HG03095 (cell line): ENCODE data around the gene CEBPE.
A peak's percentile ranks its signal among the peaks of the same experiment; 100 is the strongest.
"Not testable (repeated sequence)": the region's sequence is repeated elsewhere in the genome, so short reads cannot be mapped to it uniquely, and the experiment has no call there.

Experiments used
- ATAC-seq: cut with Tn5 transposase; IDR thresholded peaks from one replicate; pipeline ENCODE4 v1.9.1; 2021; ENCODE audit warnings: moderate library complexity; ENCODE audit not compliant: unreplicated experiment

Gene CEBPE

GRCh38 chr14:23123419-23123818 is 4.4 kb upstream of the CEBPE start:
- no peak for ATAC-seq

GRCh38 chr14:23122086-23122485 is 3.0 kb upstream of the CEBPE start:
- ATAC-seq, result no peak

GRCh38 chr14:23121361-23121771 is 2.3 kb upstream of the CEBPE start:
- ATAC-seq, result peak; percentile 51

- peak; percentile 68 for ATAC-seq
These were observed 1.6 kb upstream of the CEBPE start for GRCh38 chr14:23120541-23121251.

GRCh38 chr14:23119363-23120327 is 590 bp upstream of the CEBPE start:
- ATAC-seq, result no peak

GRCh38 chr14:23117371-23118020 is 1.6 kb downstream of the CEBPE start:
- ATAC-seq, result no peak

- ATAC-seq, result no peak
These were observed 3.1 kb downstream of the CEBPE start for GRCh38 chr14:23115918-23116317.

- ATAC-seq, result no peak
These were observed 3.9 kb downstream of the CEBPE start for GRCh38 chr14:23115039-23115731.

GRCh38 chr14:23114669-23115038 is 4.4 kb downstream of the CEBPE start:
- ATAC-seq, result no peak

- ATAC-seq, result no peak
These were observed 5.0 kb downstream of the CEBPE start for GRCh38 chr14:23114120-23114458.

GRCh38 chr14:23113431-23114119 is 5.5 kb downstream of the CEBPE start:
- ATAC-seq, result no peak

- ATAC-seq, result no peak
These were observed 6.5 kb downstream of the CEBPE start for GRCh38 chr14:23112359-23113178.

- no peak for ATAC-seq
These were observed 8.3 kb downstream of the CEBPE start for GRCh38 chr14:23110579-23111365.

- no peak for ATAC-seq
These were observed 9.3 kb downstream of the CEBPE start for GRCh38 chr14:23109769-23110168.

- ATAC-seq, result not testable (repeated sequence)
These were observed 10.9 kb downstream of the CEBPE start for GRCh38 chr14:23108169-23108568.

GRCh38 chr14:23107620-23108019 is 11.4 kb downstream of the CEBPE start:
- not testable (repeated sequence) for ATAC-seq

- ATAC-seq, result no peak
These were observed 12.4 kb downstream of the CEBPE start for GRCh38 chr14:23106747-23107045.

- no peak for ATAC-seq
These were observed 13.7 kb downstream of the CEBPE start for GRCh38 chr14:23105348-23105824.
